ENCODE measurements around the gene MBL2. TPM values are rescaled to one million over a fixed set of nuclear protein-coding genes. Genes with fewer than 3 reads are reported as not detected.

The MBL2 gene
- total RNA-seq, 4 donors from 2014 or later, result not detected

DNA sequence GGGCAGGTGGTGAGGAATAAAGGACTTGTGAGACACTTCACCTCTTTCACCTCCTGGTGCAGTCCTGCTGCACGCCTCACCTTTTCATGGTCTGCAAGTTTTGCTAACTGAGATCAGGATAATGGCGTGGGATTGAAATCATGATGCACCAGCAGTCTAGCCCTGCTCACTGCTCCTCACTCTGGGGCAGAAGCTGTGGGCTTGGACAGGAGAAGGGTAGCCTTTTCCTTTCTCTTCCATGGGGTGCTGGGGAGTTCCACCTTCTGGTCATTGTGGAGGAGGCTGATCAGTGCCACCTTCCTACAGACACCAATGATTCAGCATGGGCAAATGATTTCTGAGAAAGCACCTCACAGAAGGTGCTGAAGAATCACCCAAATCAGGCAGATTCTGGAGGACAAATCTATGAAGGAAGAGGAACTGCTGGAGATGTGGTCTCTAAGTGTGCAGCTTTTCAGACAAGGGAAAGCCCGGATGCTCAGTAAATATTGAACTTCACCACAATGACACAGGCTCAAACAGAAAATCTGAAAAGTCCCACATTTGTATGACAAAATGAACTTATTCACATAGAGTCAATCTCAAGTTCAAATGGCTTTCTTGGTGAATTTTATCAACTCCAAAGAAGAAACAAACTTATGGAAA lies 19.7 kb downstream of the MBL2 start:
- 57 to 72% methylated on average over 1 to 3 of the region's 3 CpGs for WGBS, 2 donors (ENCODE audit: low coverage in 1 of 2)
- Histone ChIP-seq H3K4me3 (no peak overlapping the region), H3K27me3 (no peaks in the 10 kb centered on the region), H3K4me1 (no peaks in the 10 kb centered on the region), H3K27ac (no peak overlapping the region), H3K36me3 (no peaks in the 10 kb centered on the region), H3K9me3 (no peaks in the 10 kb centered on the region)
- no peak for DNase-seq
- TF ChIP-seq POLR2A (IDR thresholded peaks at IDR 0.05) (no peak), POLR2AphosphoS5 (IDR thresholded peaks at IDR 0.05) (no peak), EP300 (IDR thresholded peaks at IDR 0.05; ENCODE audit: low read depth) (no peak)
- TF ChIP-seq, protein P1, sequence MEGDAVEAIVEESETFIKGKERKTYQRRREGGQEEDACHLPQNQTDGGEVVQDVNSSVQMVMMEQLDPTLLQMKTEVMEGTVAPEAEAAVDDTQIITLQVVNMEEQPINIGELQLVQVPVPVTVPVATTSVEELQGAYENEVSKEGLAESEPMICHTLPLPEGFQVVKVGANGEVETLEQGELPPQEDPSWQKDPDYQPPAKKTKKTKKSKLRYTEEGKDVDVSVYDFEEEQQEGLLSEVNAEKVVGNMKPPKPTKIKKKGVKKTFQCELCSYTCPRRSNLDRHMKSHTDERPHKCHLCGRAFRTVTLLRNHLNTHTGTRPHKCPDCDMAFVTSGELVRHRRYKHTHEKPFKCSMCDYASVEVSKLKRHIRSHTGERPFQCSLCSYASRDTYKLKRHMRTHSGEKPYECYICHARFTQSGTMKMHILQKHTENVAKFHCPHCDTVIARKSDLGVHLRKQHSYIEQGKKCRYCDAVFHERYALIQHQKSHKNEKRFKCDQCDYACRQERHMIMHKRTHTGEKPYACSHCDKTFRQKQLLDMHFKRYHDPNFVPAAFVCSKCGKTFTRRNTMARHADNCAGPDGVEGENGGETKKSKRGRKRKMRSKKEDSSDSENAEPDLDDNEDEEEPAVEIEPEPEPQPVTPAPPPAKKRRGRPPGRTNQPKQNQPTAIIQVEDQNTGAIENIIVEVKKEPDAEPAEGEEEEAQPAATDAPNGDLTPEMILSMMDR (IDR thresholded peaks at IDR 0.05), result no peak
- intact Hi-C loops (cut with DNase I; ENCODE audit: low total_unique reads), result no loop called here
- in situ Hi-C loops (cut with MboI; ENCODE audit: low pct_ligation_motif_present in 1 of 4, low pct_unique_long_range_greater_than_20kb in 1 of 4, low sequenced_read_pairs in 3 of 4), result no loop called here

DNA sequence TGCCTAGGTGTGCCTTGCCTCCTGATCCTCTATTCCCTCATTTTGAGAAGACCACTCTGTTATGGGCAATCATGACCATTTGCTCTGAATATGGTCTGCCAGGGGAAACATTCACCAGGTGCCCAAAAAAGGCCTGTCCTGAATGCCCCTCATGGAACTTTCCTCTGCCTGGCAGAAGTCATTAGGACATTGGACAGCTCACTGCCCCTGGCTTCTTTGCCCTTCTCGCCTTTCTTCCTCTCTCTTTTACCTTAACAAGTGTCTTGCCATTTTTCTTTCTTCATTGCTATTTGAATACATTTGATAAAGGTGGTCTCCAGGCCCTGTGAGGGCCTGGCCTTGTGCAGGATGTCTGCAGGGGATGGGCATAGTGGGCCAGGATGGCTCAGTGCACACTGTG lies 20.3 kb downstream of the MBL2 start:
- H3K9me3 ChIP-seq, result no peaks in the 10 kb centered on the region
- TF ChIP-seq POLR2A (IDR thresholded peaks at IDR 0.05) (no peak), EP300 (IDR thresholded peaks at IDR 0.05; ENCODE audit: low read depth) (no peak)
- TF ChIP-seq, protein P1 (IDR thresholded peaks at IDR 0.05), result no peak
- H3K27me3 ChIP-seq, result no peaks in the 10 kb centered on the region
- no peak overlapping the region for H3K27ac ChIP-seq
- no peak overlapping the region for H3K4me3 ChIP-seq
- H3K36me3 ChIP-seq, result no peaks in the 10 kb centered on the region
- 60% methylated on average over 1 of the region's 1 CpG; no CpG with 5 or more reads in 1 of the 2 donors for WGBS, 2 donors (ENCODE audit: low coverage in 1 of 2)
- in situ Hi-C loops (cut with MboI; ENCODE audit: low pct_ligation_motif_present in 1 of 4, low pct_unique_long_range_greater_than_20kb in 1 of 4, low sequenced_read_pairs in 3 of 4) (no loop called here), intact Hi-C loops (cut with DNase I; ENCODE audit: low total_unique reads) (no loop called here)
- H3K4me1 ChIP-seq, result no peaks in the 10 kb centered on the region
- no peak for DNase-seq

DNA sequence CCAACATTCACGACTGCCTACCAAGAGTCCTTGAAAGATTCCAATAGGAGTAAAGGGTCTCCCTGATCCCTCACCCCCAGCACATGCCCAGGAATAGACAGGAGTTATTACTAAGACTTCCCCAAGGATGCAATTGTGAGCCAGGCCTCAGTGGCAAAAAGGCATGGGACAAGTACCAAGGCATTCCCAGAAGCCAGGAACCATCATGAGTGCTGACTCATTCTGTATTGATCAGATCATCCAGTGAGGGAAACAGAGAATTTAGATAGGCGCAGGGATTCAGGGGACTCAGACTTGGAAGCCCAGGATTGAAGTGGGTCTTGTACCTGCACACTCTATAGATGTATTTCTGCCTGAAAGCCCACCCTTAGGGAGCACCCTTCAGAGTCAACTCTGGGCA lies 21.2 kb downstream of the MBL2 start:
- TF ChIP-seq, protein P1 (IDR thresholded peaks at IDR 0.05), result no peak
- no peak for TF ChIP-seq POLR2AphosphoS5 (IDR thresholded peaks at IDR 0.05)
- TF ChIP-seq EP300 (IDR thresholded peaks at IDR 0.05; ENCODE audit: low read depth), result no peak
- no peak for TF ChIP-seq POLR2A (IDR thresholded peaks at IDR 0.05)
- intact Hi-C loops (cut with DNase I; ENCODE audit: low total_unique reads), result no loop called here
- Histone ChIP-seq H3K9me3 (no peaks in the 10 kb centered on the region), H3K4me1 (no peaks in the 10 kb centered on the region), H3K27ac (no peak overlapping the region), H3K4me3 (no peak overlapping the region), H3K36me3 (no peaks in the 10 kb centered on the region), H3K27me3 (no peaks in the 10 kb centered on the region)
- 65 to 70% methylated on average over 2 of the region's 2 CpGs for WGBS, 2 donors (ENCODE audit: low coverage in 1 of 2)
- no peak for DNase-seq
- in situ Hi-C loops (cut with MboI; ENCODE audit: low pct_ligation_motif_present in 1 of 4, low pct_unique_long_range_greater_than_20kb in 1 of 4, low sequenced_read_pairs in 3 of 4), result no loop called here

DNA sequence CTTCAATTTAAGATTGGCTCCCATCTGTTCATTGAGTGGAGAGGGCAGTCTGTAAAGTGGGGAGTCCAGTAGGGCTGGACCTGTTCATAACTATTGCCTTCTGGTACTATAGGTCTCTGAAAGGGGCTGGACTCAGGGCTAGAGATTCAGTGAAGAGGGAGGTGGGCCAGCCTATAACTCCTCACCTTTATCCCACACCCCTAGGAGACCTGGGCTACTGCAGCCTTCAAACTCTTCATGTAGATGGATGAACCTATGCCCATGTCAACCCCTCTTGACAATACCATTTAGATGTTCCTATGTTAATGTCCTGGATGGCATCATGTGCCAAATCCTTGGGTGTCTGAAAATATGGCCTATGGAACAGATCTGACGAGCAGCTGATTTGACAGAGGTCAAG lies 22.0 kb downstream of the MBL2 start:
- no peak overlapping the region for H3K4me3 ChIP-seq
- H3K4me1 ChIP-seq, result no peaks in the 10 kb centered on the region
- WGBS, 2 donors (ENCODE audit: low coverage in 1 of 2), result 70% methylated on average over 1 of the region's 1 CpG; no CpG with 5 or more reads in 1 of the 2 donors
- intact Hi-C loops (cut with DNase I; ENCODE audit: low total_unique reads) (no loop called here), in situ Hi-C loops (cut with MboI; ENCODE audit: low pct_ligation_motif_present in 1 of 4, low pct_unique_long_range_greater_than_20kb in 1 of 4, low sequenced_read_pairs in 3 of 4) (no loop called here)
- H3K9me3 ChIP-seq, result no peaks in the 10 kb centered on the region
- TF ChIP-seq POLR2A (IDR thresholded peaks at IDR 0.05) (no peak), POLR2AphosphoS5 (IDR thresholded peaks at IDR 0.05) (no peak), EP300 (IDR thresholded peaks at IDR 0.05; ENCODE audit: low read depth) (no peak)
- TF ChIP-seq, protein P1 (IDR thresholded peaks at IDR 0.05), result no peak
- no peak for DNase-seq
- no peaks in the 10 kb centered on the region for H3K27me3 ChIP-seq
- no peaks in the 10 kb centered on the region for H3K36me3 ChIP-seq
- no peak overlapping the region for H3K27ac ChIP-seq

Data from transverse colon (tissue), 4 donors.